Activated naive CD8-positive, alpha-beta T cell (primary cell): ENCODE measurements around the gene PEDS1.
"Not testable (repeated sequence)": the region's sequence is repeated elsewhere in the genome, so short reads cannot be mapped to it uniquely, and the experiment has no call there.

ENCODE experiments used
- H3K27ac Mint-ChIP-seq: one replicate; pipeline ENCODE4 v1.8.0; 2021; ENCODE audit warnings: mixed read lengths
- H3K27me3 Mint-ChIP-seq: one replicate; pipeline ENCODE4 v1.8.0; 2021; ENCODE audit warnings: mixed read lengths
- H3K36me3 Mint-ChIP-seq: one replicate; pipeline ENCODE4 v1.8.0; 2021; ENCODE audit warnings: mixed read lengths
- H3K4me1 Mint-ChIP-seq: one replicate; pipeline ENCODE4 v1.8.0; 2021; ENCODE audit warnings: low read depth, mixed read lengths
- H3K4me3 Mint-ChIP-seq: one replicate; pipeline ENCODE4 v1.8.0; 2021; ENCODE audit warnings: mild to moderate bottlenecking, mixed read lengths
- H3K9me3 Mint-ChIP-seq: one replicate; pipeline ENCODE4 v1.8.0; 2021; ENCODE audit warnings: low read depth, mixed read lengths

PEDS1 gene

GRCh38 chr20:50108556-50109235 is 44.8 kb downstream of the PEDS1 start:
- Mint-ChIP-seq H3K4me3 (peak overlapping the region; percentile 54), H3K4me1 (peaks cover 81% of the 10 kb centered on the region), H3K36me3 (peaks cover 9% of the 10 kb centered on the region), H3K27me3 (no peaks in the 10 kb centered on the region), H3K9me3 (no peaks in the 10 kb centered on the region), H3K27ac (peak overlapping the region; percentile 68)

DNA sequence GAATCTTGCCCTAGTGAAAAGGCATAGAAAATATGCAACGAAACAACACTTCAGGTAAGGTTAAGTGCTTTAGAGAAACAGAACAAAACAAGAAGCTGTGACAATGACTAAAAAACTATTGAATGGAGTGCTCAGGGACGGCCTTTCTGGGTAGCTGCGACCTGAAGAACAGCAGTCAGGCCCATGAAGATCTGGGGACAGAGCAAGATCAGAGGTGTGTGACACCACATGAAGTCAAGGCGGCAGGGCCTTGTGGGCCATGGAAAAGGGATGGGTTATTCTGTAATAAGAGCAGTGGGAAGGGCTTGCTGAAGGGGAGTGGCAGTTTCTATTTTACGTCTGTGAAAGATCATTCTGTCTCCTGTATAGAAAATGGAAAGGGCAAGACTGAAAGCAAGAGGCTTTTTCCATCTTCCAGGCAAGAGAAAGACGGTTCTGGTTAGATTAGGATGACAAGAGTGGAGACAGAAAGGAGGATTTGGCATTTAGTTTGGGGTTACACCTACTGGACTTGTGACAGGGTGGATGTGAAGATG is 45.7 kb downstream of the PEDS1 start:
- peaks cover 82% of the 10 kb centered on the region for H3K4me1 Mint-ChIP-seq
- peaks cover 9% of the 10 kb centered on the region for H3K36me3 Mint-ChIP-seq
- H3K27ac Mint-ChIP-seq = peak overlapping the region; percentile 56
- H3K4me3 Mint-ChIP-seq = peak overlapping the region; percentile 52
- H3K27me3 Mint-ChIP-seq = no peaks in the 10 kb centered on the region
- H3K9me3 Mint-ChIP-seq = no peaks in the 10 kb centered on the region

DNA sequence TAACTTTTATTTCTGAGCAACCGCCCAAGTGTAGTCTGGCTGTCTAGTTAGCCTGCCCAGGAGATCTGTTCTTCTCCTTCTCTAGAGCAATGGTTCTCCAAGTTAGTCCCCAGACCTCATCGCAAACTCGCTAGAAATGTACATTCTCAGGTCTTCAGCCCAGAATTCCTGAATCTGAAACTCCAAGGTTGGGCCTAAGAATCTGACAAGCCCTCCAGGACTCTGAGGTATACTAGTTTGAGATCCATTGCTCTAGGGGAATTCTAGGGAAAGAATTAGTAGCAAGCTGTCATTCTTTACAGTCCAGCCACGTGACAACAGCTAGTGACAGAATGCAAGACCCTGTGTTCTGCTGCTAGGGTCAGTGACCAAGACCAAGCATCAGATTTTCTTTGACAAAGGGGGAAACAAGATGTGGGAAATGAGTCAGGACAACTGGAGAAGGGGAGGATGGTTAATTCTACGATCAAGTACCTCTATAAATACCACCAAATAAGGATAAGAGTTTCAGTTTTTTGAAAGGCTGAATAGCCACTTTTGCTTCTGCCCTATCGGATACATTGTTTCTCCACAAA is 46.4 kb downstream of the PEDS1 start:
- no peaks in the 10 kb centered on the region for H3K9me3 Mint-ChIP-seq
- peak overlapping the region; percentile 56 for H3K27ac Mint-ChIP-seq
- H3K4me1 Mint-ChIP-seq = peaks cover 85% of the 10 kb centered on the region
- H3K36me3 Mint-ChIP-seq = peaks cover 7% of the 10 kb centered on the region
- no peaks in the 10 kb centered on the region for H3K27me3 Mint-ChIP-seq
- no peak overlapping the region for H3K4me3 Mint-ChIP-seq

DNA sequence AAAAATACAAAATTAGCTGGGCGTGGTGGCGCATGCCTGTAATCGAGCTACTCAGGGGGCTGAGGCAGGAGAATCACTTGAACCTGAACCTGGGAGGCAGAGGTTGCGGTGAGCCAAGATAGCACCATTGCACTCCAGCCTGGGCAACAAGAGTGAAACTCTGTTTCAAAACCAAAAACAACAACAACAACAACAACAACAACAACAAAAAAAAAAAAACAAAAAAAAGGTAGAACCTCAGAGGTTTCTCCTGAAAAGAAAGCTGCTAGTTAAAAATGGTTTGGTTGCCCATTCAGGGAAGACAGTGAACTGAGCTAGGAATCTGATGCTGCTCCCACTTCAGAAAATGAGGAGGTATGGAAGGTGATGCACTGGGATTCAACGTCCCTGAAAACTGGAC is 46.9 kb downstream of the PEDS1 start:
- Mint-ChIP-seq H3K36me3 (peaks cover 11% of the 10 kb centered on the region), H3K4me1 (peaks cover 85% of the 10 kb centered on the region)
- not testable (repeated sequence) for H3K27ac Mint-ChIP-seq, H3K9me3 Mint-ChIP-seq, H3K4me3 Mint-ChIP-seq, H3K27me3 Mint-ChIP-seq
